H1 (cell line): Measurements from ENCODE around the gene BEAN1. TPM values are rescaled to one million over a fixed set of nuclear protein-coding genes. Genes with fewer than 3 reads are reported as not detected.

Source experiments
- CTCF ChIA-PET: fragments of 300-600 bp; sonication (Branson Sonifier 250); formaldehyde crosslinking; loops from one replicate; lab custom pipeline; 2021; ENCODE audit not compliant: partially characterized antibody; lab: Charles Lee
- POLR2A ChIA-PET: fragments of 300-600 bp; sonication (Branson Sonifier 250); formaldehyde crosslinking; loops from one replicate; lab custom pipeline; 2021; ENCODE audit warnings: inconsistent platforms; ENCODE audit not compliant: partially characterized antibody; lab: Charles Lee
- DNase-seq, 2 experiments: peaks; one replicate each; pipeline versions ENCODE4 v3.0.0 to v3.0.0-alpha.2; 2010 to 2022; ENCODE audit warnings: low spot score in 2 of 2, low read depth in 1 of 2, mixed read lengths in 1 of 2
- FAIRE-seq: peaks from 2 replicates; lab custom pipeline; 2011; peaks lifted over from hg19 to GRCh38; lab: Jason Lieb, UNC
- H2AFZ ChIP-seq: 2 replicates; pipeline ENCODE4 v1.8.1; 2012; ENCODE audit warnings: low read length, inconsistent platforms
- H2AK5ac ChIP-seq: 2 replicates; pipeline ENCODE4 v1.6.1; 2013; ENCODE audit warnings: low read depth, low read length
- H2BK120ac ChIP-seq: replicated peaks from 2 replicates; pipeline ENCODE3; 2013; ENCODE audit warnings: low read depth, low read length, inconsistent platforms
- H2BK12ac ChIP-seq: 2 replicates; pipeline ENCODE4 v1.6.1; 2013; ENCODE audit warnings: low read depth, low read length
- H2BK15ac ChIP-seq: 2 replicates; pipeline ENCODE4 v1.6.1; 2013; ENCODE audit warnings: low read length
- H2BK20ac ChIP-seq: 2 replicates; pipeline ENCODE4 v1.6.1; 2013; ENCODE audit warnings: low read length
- H2BK5ac ChIP-seq: 2 replicates; pipeline ENCODE4 v1.6.1; 2013; ENCODE audit warnings: low read depth, low read length
- H3K14ac ChIP-seq: 2 replicates; pipeline ENCODE4 v1.6.1; 2013; ENCODE audit warnings: inconsistent platforms; ENCODE audit not compliant: insufficient read length
- H3K18ac ChIP-seq: 2 replicates; pipeline ENCODE4 v1.6.1; 2013; ENCODE audit warnings: low read length; ENCODE audit errors: extremely low read depth
- H3K23ac ChIP-seq: 2 replicates; pipeline ENCODE4 v1.6.1; 2013; ENCODE audit warnings: inconsistent platforms; ENCODE audit not compliant: insufficient read length
- H3K23me2 ChIP-seq: 2 replicates; pipeline ENCODE4 v1.6.1; 2013; ENCODE audit warnings: low read depth, low read length
- H3K27ac ChIP-seq: 2 replicates; pipeline ENCODE4 v1.6.1; 2011; ENCODE audit warnings: low read depth, low read length, inconsistent platforms
- H3K27me3 ChIP-seq, 4 experiments: replicated peaks in 1 of 4; 1 replicate in 1 of 4; 2 replicates in 3 of 4; pipeline versions ENCODE4 v1.6.1 to v1.8.1; 2011 to 2013; ENCODE audit warnings: low read length in 3 of 4, mild to moderate bottlenecking in 3 of 4, inconsistent platforms in 2 of 4, mixed read lengths in 2 of 4, moderate library complexity in 1 of 4; ENCODE audit not compliant: control insufficient read depth in 3 of 4, insufficient read depth in 3 of 4; ENCODE audit errors: extremely low read depth in 1 of 4
- H3K36me3 ChIP-seq, 4 experiments: 2 replicates each; pipeline versions ENCODE4 v1.6.1 to v1.8.1; 2011 to 2013; ENCODE audit warnings: mild to moderate bottlenecking in 4 of 4, low read length in 3 of 4, moderate library complexity in 2 of 4, control low read depth in 1 of 4, inconsistent platforms in 1 of 4; ENCODE audit not compliant: insufficient read depth in 4 of 4, control insufficient read depth in 2 of 4
- H3K4ac ChIP-seq: replicated peaks from 2 replicates; pipeline ENCODE3; 2013; ENCODE audit warnings: low read length, low read depth, mixed read lengths, inconsistent platforms; ENCODE audit not compliant: insufficient read length
- H3K4me1 ChIP-seq, 4 experiments: replicated peaks in 1 of 4; 1 replicate in 1 of 4; 2 replicates in 3 of 4; pipeline versions ENCODE4 v1.6.1 to v1.8.1; 2011 to 2013; ENCODE audit warnings: low read length in 3 of 4, inconsistent platforms in 2 of 4, mixed read lengths in 1 of 4; ENCODE audit not compliant: insufficient read depth in 4 of 4, control insufficient read depth in 3 of 4
- H3K4me2 ChIP-seq, 2 experiments: 2 replicates each; pipeline versions ENCODE4 v1.6.1 to v1.8.1; 2011 to 2013; ENCODE audit warnings: low read depth in 2 of 2, low read length in 2 of 2, control low read depth in 1 of 2, inconsistent platforms in 1 of 2, mild to moderate bottlenecking in 1 of 2; ENCODE audit not compliant: insufficient read depth in 1 of 2
- H3K4me3 ChIP-seq, 4 experiments: fragments of 200-600, 300-600 bp in 1 of 4; sonication (generic), shearing (Covaris generic), sonication (Bioruptor Twin) in 1 of 4; 2 replicates each; pipeline versions ENCODE4 v1.5.1 to v1.8.1; 2011 to 2016; ENCODE audit warnings: low read length in 4 of 4, low read depth in 3 of 4, control low read depth in 2 of 4, inconsistent platforms in 2 of 4, mild to moderate bottlenecking in 2 of 4, mixed read lengths in 1 of 4, moderate library complexity in 1 of 4; ENCODE audit not compliant: insufficient read depth in 2 of 4; ENCODE audit errors: extremely low read depth in 1 of 4
- H3K56ac ChIP-seq: replicated peaks from 2 replicates; pipeline ENCODE3; 2013; ENCODE audit warnings: low read depth, mild to moderate bottlenecking, mixed read lengths, low read length, inconsistent platforms; ENCODE audit not compliant: insufficient read length
- H3K79me1 ChIP-seq: 2 replicates; pipeline ENCODE4 v1.6.1; 2013; ENCODE audit warnings: low read depth, low read length, control low read depth
- H3K79me2 ChIP-seq, 2 experiments: 2 replicates each; pipeline versions ENCODE4 v1.6.1 to v1.8.1; 2012 to 2013; ENCODE audit warnings: low read length in 2 of 2, mild to moderate bottlenecking in 2 of 2, inconsistent platforms in 1 of 2; ENCODE audit not compliant: insufficient read depth in 2 of 2, control insufficient read depth in 1 of 2
- H3K9ac ChIP-seq, 4 experiments: replicated peaks in 1 of 4; 1 replicate in 1 of 4; 2 replicates in 3 of 4; pipeline versions ENCODE4 v1.6.1 to v1.8.1; 2011 to 2013; ENCODE audit warnings: low read depth in 3 of 4, low read length in 3 of 4, control low read depth in 2 of 4, mild to moderate bottlenecking in 2 of 4, moderate library complexity in 2 of 4, inconsistent platforms in 1 of 4; ENCODE audit errors: extremely low read depth in 1 of 4
- H3K9me3 ChIP-seq, 2 experiments: 2 replicates each; pipeline versions ENCODE4 v1.6.1 to v1.8.1; 2012 to 2013; ENCODE audit warnings: mild to moderate bottlenecking in 2 of 2, moderate library complexity in 2 of 2, control low read depth in 1 of 2, inconsistent platforms in 1 of 2, low read depth in 1 of 2, low read length in 1 of 2, mixed read lengths in 1 of 2; ENCODE audit not compliant: insufficient read depth in 2 of 2
- H4K20me1 ChIP-seq, 2 experiments: replicated peaks in 1 of 2; 2 replicates each; pipeline versions ENCODE3 to v1.8.1; 2011 to 2013; ENCODE audit warnings: inconsistent platforms in 2 of 2, low read length in 2 of 2, mild to moderate bottlenecking in 1 of 2; ENCODE audit not compliant: insufficient read depth in 2 of 2, control insufficient read depth in 1 of 2
- H4K5ac ChIP-seq: 2 replicates; pipeline ENCODE4 v1.6.1; 2013; ENCODE audit warnings: low read length, low read depth, mixed read lengths, inconsistent platforms; ENCODE audit not compliant: insufficient read length
- H4K8ac ChIP-seq: 2 replicates; pipeline ENCODE4 v1.8.0; 2013; ENCODE audit warnings: mild to moderate bottlenecking, moderate library complexity, low read length, inconsistent platforms; ENCODE audit not compliant: insufficient read depth; ENCODE audit errors: extremely low read depth
- H4K91ac ChIP-seq: replicated peaks from 2 replicates; pipeline ENCODE3; 2013; ENCODE audit warnings: low read length, mixed read lengths, inconsistent platforms; ENCODE audit not compliant: insufficient read length
- HDAC2 ChIP-seq, 2 experiments: fragments of 300-600 bp in 1 of 2; sonication (generic) in 1 of 2; IDR thresholded peaks; 2 replicates each; pipeline ENCODE4 v1.6.1; 2011 to 2012; ENCODE audit warnings: low read depth in 2 of 2, low read length in 2 of 2, mild to moderate bottlenecking in 2 of 2, moderate library complexity in 2 of 2, borderline replicate concordance in 1 of 2, inconsistent platforms in 1 of 2
- NRF1 ChIP-seq: IDR thresholded peaks from 2 replicates; pipeline ENCODE4 v1.6.1; 2011; ENCODE audit warnings: mild to moderate bottlenecking, low read depth, low read length, improper control_type of control experiment
- POLR2A ChIP-seq, 2 experiments: IDR thresholded peaks; 1 replicate in 1 of 2; 2 replicates in 1 of 2; pipeline ENCODE4 v1.6.1; 2011; ENCODE audit warnings: low read depth in 2 of 2, low read length in 2 of 2, mild to moderate bottlenecking in 2 of 2; ENCODE audit errors: control extremely low read depth in 1 of 2
- RXRA ChIP-seq: IDR thresholded peaks from 2 replicates; pipeline ENCODE4 v1.6.1; 2011; ENCODE audit warnings: low read depth, mild to moderate bottlenecking, low read length, moderate library complexity; ENCODE audit not compliant: insufficient read depth
- SIRT6 ChIP-seq: IDR thresholded peaks from one replicate; pipeline ENCODE4 v1.7.1; 2012; ENCODE audit warnings: low read length, inconsistent platforms
- SRF ChIP-seq: IDR thresholded peaks from 2 replicates; pipeline ENCODE4 v1.6.1; 2011; ENCODE audit warnings: mild to moderate bottlenecking, low read depth, low read length, moderate library complexity
- TAF1 ChIP-seq: IDR thresholded peaks from 2 replicates; pipeline ENCODE4 v1.6.1; 2011; ENCODE audit warnings: mild to moderate bottlenecking, low read depth, low read length
- TCF12 ChIP-seq: IDR thresholded peaks from 2 replicates; pipeline ENCODE4 v1.6.1; 2011; ENCODE audit warnings: low read depth, mild to moderate bottlenecking, low read length
- USF2 ChIP-seq: IDR thresholded peaks from 2 replicates; pipeline ENCODE4 v1.6.1; 2011; ENCODE audit warnings: low read length, improper control_type of control experiment
- WGBS, 2 experiments: shearing (Covaris generic) in 1 of 2; methylation state at CpG; one replicate each; pipeline versions ENCODE4 v1.1.6 to v1.1.7; 2013 to 2015; ENCODE audit warnings: low lambda C conversion rate in 2 of 2, mixed read lengths in 2 of 2, inconsistent platforms in 1 of 2, low coverage in 1 of 2, missing lambda C conversion rate in 1 of 2; ENCODE audit not compliant: insufficient replicate concordance in 2 of 2, insufficient coverage in 1 of 2, insufficient read length in 1 of 2; ENCODE audit errors: extremely low coverage in 1 of 2, missing lambda C conversion rate in 1 of 2; 5-methylcytosine and 5-hydroxymethylcytosine counted together
- polyA plus RNA-seq, 7 experiments: library from polyadenylated mRNA; depleted of rRNA in 3 of 7; stranded (reverse) in 5 of 7; unstranded in 2 of 7; fragments of >200 nt in 5 of 7; fragments of 200-250 nt in 2 of 7; gene quantifications; 1 replicate in 5 of 7; 2 replicates in 1 of 7; 4 replicates in 1 of 7; pipeline versions ENCODE4 v1.2.1 to v1.2.3, GENCODE V29; 2011 to 2013; ENCODE audit warnings: missing spikeins in 2 of 7, mixed read lengths in 2 of 7
- total RNA-seq: library from RNA; stranded (reverse); fragmentation: NEBNext Ultra II Directional; extraction: Animal tissue kit (Norgen Biotek cat#: 25700); gene quantifications from 2 replicates; pipeline ENCODE4 v1.2.1, GENCODE V29; 2021

Gene BEAN1
- total and polyA plus RNA-seq, 2 of the 8 experiments (the other 6 are each of a cell fraction or from before 2014, with no cell fraction given): 0.08 TPM; not detected in 1

DNA sequence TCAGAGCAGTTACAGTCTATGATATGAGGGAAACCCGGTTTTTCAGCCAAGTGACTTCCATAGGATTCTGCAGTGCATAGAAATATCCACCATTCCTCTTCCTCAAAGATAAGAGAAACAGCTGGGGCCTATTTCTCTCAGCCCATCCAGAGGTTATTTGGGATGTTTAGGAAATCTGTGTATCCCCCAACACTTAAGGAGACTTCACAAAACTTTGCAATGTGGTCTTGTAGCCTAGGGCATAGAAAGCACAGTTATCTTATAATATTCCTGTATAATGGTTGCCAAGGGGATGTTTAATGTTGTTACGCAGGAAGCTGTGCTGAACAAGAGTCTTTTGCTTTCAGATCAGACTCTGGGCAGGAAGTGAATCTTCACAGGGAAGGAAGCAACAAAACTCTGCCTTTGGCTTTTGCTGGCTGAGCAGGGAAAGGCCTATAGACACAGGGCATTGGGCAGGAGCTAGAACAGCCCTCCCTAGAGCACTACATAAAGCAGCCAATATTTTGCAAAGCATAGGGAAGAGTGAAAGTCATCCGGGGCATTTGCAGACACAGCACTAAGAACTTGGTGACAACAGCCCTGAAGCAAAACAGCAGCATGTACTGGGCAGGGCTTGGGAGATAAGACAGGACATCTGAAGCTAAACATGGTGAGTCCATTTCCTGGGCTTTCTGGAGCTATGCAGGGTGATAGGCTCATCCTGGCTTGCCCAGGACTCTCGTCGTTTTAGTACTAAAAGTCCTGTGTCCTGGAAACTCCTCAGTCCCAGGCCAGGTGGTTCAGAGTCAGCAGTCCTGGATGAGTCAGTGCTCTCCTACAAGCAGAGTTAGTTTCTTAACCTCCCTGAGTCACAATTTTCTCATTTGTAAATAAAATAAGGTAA, 18.7 kb upstream of the BEAN1 start:
- H3K4me2 ChIP-seq: no peak overlapping the region
- WGBS, 2 experiments: 81% methylated on average over 5 of the region's 5 CpGs; no CpG with 5 or more reads in 1 of the 2 experiments
- H2AK5ac ChIP-seq: no peak overlapping the region
- TF ChIP-seq NRF1: no peak
- TF ChIP-seq SRF: no peak
- no peak for TF ChIP-seq SIRT6
- no peak for TF ChIP-seq HDAC2 (IDR thresholded peaks at IDR 0.05; ENCODE audit: borderline replicate concordance in 1 of 2, low read depth in 2 of 2, low read length in 2 of 2)
- no peak for TF ChIP-seq RXRA
- TF ChIP-seq TCF12: no peak
- TF ChIP-seq TAF1: no peak
- no peak for TF ChIP-seq USF2
- no peak for TF ChIP-seq POLR2A (IDR thresholded peaks at IDR 0.05; ENCODE audit: control extremely low read depth in 1 of 2, low read depth in 2 of 2, low read length in 2 of 2)

More for the DNA sequence above, 18.7 kb upstream of the BEAN1 start:
- Histone ChIP-seq H2BK12ac (no peak overlapping the region), H3K79me2 (no peaks in the 10 kb centered on the region), H3K9me3 (0 out of 4 replicates have a peak, but pooled peaks cover 0 to 3% of the 10 kb centered on the region in 2 experiments), H2BK20ac (no peak overlapping the region), H3K56ac (no peak overlapping the region), H3K23me2 (peaks cover 2% of the 10 kb centered on the region; the same call in 1 of the 2 replicates), H3K27ac (no peak overlapping the region), H3K23ac (no peak overlapping the region), H4K5ac (no peak overlapping the region), H3K4me3 (no peak overlapping the region), H3K79me1 (no peaks in the 10 kb centered on the region), H3K4me1 (no peaks in the 10 kb centered on the region), H4K8ac (no peak overlapping the region; the same call in 1 of the 2 replicates), H3K4ac (no peak overlapping the region), H3K27me3 (peaks cover 0 to 3% (median 2%) of the 10 kb centered on the region in 4 experiments; a peak in 2 of 7 replicates), H4K91ac (no peak overlapping the region), H2BK5ac (no peak overlapping the region), H2AFZ (peak overlapping the region; percentile 92; the same call in 1 of the 2 replicates), H2BK120ac (no peak overlapping the region), H2BK15ac (no peak overlapping the region), H3K36me3 (no peaks in the 10 kb centered on the region), H3K9ac (no peak overlapping the region), H3K18ac (no peak overlapping the region), H4K20me1 (no peaks in the 10 kb centered on the region), H3K14ac (no peak overlapping the region)
- CTCF ChIA-PET: interaction anchor here (0.8 to 11.3 kb wide), 6 partner anchors 18 to 221 kb away, joined by 3 to 226 read pairs (median 9); no protein-coding TSS in a partner anchor
- POLR2A ChIA-PET: no interaction called here
- no peak for DNase-seq
- FAIRE-seq: no peak
